NCI-H1930 (cell line): Measurements from ENCODE around the gene MEIS3.
"Not testable (repeated sequence)": the region's sequence is repeated elsewhere in the genome, so short reads cannot be mapped to it uniquely, and the experiment has no call there.

ENCODE experiments used
- DNase-seq, 2 experiments: peaks; one replicate each; lab custom pipeline; 2025; lab: John Stamatoyannopoulos, UW

MEIS3 gene

DNA sequence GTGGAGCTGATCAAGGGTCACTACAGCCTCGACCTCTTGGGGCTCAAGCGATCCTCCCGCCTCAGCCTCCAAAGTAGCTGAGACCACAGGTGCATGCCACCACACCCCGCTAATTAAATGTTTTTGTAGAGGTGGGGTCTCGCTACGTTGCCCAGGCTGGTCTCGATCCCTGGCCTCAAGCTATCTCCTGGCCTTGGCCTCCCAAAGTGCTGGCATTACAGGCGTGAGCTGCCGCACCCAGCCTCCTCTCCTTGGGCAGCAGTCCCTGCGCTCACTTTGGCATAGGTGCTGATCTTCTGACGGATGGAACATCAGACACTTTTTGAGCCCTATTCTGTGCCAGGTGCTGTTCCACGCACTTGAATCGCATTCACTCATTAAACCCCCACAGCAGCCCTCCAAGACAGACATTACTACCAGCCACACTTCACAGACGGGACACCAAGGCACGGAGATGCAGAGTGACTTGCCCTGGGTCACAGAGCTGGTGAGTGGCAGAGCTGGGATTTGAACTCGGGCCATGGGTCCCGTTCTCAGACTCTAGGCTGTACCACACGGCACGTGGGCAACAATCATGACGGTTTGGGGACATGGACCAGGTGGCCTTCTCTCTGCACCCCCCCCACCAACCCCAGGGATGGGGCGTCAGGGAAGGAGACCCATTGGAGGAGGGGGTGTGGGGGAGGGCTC, 3.2 kb downstream of the MEIS3 start:
- no peak for DNase-seq

DNA sequence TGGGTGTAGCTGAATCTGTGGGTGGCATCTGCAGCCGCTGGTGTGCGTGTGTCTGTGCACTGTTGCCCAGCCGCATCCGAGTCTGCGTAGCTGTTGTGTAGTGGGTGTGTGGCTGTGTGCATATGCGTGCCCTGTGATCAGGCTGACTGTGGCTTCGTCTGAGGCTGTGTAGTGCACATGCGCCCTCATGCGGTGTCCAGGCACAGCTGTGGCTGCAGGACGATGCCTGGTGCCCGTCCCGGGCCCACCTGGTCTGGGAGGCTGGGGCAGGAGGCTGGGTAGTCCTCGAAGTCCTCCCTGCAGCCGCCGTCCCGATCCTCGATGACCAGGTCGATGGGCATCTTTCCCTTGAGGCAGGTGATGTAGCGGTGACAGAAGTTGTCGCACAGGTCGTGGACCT, 4.9 kb downstream of the MEIS3 start:
- DNase-seq, result no peak

DNA sequence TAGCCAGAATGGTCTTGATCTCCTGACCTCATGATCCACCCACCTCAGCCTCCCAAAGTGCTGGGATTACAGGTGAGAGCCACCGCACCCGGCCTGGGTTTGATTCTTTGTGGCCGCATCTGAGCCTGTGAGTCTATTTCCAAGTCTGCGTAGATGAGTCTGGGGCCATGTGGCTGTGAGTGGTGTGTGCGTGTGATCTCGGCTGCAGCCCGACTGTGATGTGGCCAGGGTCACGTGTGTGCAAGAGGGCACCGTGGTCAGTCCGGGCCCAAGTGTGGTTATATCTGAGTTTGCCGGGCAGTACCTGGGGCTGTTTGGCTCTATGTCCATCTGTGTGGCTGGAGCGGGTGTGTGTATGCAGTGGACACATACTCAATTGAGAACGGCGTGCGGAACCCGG, 5.4 kb downstream of the MEIS3 start:
- no peak for DNase-seq

DNA sequence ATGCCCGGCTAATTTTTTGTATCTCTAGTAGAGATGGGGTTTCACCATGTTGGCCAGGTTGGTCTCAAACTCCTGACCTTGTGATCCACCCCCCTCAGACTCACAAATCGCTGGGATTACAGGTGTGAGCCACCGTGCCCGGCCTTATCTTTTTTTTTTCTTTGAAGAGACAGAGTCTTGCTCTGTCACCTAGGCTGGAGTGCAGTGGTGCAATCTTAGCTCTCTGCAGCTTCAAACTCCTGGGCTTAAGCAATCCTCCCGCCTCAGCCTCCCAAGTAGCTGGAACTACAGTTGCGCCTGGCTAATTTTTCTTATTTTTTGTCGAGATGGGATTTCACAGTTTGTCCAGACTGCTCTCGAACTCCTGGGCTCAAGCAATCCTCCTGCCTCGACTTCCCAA, 7.6 kb downstream of the MEIS3 start:
- DNase-seq, result not testable (repeated sequence)

DNA sequence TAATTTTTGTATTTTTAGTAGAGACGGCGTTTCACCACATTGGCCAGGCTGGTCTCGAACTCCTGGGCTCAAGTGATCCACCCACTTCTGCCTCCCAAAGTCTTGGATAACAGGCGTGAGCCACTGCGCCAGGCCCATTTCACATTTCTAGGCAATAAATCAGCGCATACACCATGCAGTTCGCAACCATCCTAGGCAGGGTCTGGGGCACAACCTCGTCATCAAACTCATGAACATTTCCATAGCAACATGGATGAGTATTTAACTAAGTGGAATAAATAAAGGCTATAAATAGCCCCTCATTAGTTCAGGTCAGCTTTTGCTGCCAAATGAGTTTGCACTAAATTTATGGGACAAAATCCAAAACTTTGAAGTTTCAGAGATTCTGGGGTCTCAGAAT, 8.2 kb downstream of the MEIS3 start:
- DNase-seq, result no peak

DNA sequence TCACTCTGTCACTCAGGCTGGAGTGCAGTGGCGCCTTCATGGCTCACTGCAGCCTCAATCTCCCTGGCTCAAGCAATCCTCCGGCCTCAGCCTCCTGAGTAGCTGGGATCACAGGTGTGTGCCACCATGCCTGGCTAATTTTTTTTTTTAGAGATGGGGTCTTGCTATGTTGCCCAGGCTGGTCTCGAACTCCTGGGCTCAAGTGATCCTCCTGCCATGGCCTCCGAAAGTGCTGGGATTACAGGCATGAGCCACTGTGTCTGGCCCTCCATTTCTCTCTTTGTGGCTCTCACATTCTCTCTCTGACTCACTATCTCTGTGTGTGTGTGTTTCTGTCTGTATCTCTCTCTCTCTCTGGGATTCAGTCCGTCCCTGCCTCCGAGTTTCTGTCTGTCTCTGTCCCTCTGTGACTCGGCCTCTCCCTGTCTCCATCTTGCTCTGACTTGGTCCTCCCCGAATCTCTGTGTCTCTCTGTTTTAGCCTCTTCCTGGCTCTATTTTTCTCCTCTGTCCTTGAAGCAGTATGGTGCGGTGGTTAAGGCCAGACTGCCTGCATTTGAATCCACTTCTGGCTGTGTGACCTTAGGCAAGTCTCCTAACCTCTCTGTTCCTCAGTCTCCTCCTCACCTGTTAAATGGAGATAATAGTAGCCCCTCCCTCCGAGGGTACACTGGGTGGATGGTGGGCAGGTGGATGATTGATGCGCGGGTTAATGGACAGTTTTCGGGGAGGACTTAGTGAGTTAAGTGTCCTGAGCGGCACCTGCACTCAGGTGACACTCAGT, 11.0 kb downstream of the MEIS3 start:
- no peak for DNase-seq

DNA sequence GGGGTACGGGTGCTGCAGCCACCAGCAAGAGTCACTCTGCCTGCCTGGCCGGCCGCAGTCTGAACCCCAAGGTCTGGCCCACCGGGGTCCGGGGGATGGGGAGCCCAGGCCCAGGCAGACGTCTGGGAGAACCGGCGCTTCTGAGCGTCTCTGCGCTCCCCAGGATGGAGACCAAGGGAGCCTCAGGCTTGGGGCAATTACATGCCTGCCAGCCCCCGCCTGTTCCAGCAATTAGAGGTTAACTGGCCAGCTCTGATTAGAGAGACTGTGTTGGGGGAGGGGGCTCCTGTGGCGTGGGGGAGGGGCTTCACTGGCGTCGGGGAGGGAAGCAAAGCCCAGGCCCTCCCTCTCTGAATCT, 11.9 kb downstream of the MEIS3 start:
- no peak for DNase-seq

DNA sequence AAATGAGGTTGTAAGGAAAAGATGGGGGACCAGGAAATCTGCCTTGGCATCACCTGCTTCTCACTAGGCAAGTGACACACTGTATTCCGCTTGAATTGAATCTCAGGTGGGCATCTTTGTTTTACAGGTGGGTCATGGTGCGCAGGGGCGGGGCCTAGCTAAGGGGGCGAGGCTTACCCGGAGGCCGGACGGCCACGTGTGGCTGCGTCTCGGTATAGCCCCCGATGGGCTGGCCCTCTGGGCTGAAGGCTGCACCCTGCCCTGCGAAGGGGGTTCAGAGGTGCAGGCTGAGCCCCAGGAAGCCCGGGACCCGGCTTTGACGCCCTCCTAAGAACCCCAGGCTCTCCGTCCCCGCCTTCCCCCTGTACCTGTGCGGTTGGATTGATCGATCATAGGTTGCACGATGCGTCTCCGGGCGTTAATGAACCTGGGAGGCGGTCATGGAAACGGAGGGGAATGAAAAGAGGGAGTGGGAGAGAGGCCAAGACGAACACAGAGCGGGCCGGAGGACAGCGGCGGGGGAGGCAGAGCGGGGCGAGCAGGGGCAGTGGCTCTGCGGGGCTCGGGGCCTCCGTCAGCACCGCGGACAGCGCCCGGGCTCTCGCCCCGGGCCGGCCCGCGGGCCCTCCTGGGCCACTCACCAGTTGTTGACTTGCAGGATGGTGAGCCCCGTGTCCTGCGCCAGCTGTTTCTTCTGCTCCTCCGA, 12.5 kb downstream of the MEIS3 start:
- no peak for DNase-seq

DNA sequence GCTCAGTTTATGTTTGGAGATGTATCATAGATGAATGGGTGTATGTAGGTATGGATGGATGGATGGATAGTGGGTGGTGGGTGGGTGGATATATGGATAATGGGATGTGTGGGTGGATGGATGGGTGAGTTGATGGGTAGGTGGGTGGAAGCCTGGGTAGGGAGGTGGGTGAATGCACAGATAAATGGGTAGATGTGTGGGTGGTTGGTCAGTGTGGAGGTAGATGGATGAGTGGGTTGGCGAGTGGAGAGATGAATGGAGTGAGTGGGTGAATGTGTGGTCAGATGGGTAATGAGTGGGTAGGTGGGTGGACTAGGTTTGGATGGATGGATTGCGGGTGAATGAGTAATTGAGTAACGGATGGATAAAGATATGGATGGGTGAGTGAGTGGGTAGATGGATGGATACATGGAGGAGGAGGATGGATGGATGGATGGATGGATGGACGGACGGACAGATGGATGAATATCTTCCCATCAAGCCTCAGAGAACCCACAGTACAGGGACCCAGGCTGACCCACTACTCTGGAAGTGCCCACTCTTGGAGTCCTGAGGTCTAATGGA, 13.4 kb downstream of the MEIS3 start:
- no peak for DNase-seq

DNA sequence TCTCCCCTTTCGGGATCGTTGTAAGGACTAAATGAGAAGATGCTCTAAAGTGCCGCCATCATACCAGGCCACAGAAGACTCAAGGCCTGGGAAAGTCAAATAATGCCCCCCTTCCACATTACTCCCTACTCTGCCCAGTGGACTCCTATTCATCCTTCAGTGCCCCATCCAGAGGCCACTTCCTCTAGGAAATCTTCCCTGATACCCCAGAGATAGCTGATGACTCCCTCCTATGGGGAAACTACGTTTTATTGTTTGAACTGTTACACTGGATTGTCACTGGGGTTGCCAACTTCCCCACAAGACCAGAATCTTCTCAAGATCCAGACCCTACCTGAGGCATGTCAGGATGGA, 14.2 kb downstream of the MEIS3 start:
- DNase-seq, result no peak

DNA sequence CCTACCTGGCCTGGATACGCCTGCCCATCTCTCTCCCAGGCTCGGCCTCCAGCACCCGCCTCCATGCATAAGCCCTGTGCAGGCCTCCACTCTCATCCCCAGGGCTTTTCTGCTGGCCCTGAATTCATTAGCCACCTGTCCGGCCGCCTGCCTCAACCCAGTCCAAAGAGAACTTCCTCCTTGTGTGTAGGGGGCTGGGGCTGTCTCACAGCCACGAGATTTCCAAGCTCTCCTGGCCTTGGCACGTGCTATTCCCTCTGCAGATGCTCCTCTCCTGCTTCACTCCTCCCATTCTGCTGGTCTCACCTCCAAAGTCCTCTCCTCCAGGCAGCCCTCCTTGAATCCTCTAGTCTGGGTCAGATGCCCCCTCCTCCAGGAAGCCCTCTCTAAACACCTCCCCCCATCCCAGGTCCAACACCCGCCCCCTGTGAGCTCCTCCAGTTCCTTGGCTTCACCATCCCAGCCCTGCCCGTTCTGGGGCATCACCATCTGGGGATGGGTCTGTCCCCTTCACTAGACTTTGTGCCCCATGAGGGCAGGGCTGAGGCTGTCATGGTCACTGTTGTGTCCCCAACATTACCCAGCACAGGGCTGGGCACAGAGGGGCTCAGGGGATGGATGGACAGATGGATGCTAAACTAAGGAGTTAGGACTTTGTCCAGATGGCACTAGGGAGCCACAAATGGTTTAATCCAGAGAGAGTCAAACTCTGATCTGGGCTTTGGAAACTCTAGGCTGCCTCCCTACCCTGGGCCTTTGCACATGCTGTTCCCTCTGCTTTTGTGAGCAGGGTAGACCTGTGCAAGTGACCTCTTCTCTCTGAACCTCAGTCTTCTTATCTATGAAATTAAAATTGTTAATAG, 14.8 kb downstream of the MEIS3 start:
- DNase-seq, result no peak

DNA sequence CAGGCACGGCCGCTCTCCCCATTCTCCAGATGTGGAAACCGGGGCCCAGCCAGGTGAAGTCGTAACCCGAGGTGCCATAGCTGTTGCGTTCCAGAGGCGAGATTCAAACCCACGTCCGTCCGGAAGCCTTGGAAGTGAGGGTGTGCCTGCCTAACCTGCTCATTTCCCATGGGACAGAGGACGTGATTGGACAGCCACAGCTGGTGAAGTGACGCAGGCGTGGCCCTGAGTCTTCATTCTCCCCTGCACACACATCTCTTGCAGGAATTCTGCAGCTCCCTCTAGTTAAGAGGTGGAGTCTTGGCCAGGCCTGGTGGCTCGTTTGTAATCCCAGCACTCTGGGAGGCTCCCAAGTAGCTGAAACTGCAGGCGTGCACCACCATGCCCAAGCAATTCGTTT, 16.8 kb downstream of the MEIS3 start:
- no peak for DNase-seq

DNA sequence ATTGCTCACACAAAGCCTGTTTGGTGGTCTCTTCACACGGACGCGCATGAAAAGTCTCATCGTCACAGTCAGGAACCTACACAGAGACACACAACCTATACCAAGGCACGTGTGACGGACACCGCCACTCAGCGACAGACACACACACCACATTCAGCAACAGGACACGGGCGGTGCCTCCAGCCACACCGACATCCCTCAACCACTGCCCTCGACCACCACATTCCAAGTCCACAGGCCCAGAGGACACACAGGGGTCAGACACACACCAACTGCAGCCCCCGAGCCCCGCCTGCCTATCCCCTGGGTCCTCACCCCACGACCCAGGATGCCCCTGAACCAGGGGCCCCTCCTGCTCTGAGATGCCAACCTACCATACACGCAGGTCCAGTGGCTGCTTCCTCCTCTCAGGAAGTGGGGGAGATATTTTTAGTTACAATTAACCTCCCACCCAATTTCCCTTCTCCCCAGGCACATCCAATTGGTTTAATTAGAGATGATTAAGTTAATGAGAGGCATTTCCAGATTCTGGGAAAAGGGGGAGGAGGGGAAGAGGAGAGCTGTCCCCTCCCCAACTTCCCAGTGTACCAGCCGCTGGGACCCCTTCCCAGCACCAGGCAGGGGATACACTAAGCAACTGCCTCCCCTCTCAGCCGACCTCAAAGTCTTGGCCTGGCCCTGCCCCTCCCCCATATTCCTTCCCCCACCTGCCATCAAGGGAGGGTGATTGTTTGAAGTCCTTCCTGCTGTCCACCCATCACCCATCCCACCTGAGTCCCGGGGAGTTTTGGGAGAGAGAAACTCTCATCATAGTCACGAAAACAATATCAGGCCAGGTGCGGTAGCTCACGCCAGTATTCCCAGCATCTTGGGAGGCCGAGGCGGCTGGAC, 20.4 kb downstream of the MEIS3 start:
- no peak for DNase-seq

DNA sequence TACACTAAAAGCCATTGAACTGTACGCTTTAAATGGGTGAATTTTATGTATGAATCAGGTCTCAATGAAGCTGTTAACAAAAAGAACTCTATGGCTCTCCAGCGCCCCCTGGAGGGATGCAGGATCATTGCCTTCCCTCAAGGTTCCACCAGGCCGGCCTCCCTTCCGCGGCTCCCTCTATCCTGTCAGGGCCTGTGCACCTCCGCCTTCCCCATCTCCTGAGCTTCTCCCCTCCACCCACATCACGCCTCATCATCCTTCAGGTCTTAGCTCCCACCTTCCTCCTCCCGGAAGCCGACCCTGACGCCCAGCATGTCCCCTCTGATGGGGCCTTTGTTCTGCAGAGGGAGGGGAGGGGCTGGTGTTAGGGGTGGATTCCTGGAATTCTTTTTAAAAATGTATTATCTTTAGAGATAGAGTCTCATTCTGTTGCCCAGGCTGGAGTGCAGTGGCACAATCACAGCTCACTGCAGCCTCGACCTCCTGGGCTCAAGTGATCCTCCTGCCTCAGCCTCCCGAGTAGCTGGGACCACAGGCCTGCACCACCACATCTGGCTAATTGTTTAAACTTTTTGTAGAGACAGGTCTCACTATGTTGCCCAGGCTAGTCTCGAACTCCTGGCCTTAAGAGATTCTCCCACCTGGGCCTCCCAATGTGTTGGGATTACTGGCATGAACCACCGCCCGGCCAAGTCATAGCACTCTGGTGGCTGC, 27.7 kb downstream of the MEIS3 start:
- DNase-seq, result peak in 1 of 2 experiments; percentile 62

DNA sequence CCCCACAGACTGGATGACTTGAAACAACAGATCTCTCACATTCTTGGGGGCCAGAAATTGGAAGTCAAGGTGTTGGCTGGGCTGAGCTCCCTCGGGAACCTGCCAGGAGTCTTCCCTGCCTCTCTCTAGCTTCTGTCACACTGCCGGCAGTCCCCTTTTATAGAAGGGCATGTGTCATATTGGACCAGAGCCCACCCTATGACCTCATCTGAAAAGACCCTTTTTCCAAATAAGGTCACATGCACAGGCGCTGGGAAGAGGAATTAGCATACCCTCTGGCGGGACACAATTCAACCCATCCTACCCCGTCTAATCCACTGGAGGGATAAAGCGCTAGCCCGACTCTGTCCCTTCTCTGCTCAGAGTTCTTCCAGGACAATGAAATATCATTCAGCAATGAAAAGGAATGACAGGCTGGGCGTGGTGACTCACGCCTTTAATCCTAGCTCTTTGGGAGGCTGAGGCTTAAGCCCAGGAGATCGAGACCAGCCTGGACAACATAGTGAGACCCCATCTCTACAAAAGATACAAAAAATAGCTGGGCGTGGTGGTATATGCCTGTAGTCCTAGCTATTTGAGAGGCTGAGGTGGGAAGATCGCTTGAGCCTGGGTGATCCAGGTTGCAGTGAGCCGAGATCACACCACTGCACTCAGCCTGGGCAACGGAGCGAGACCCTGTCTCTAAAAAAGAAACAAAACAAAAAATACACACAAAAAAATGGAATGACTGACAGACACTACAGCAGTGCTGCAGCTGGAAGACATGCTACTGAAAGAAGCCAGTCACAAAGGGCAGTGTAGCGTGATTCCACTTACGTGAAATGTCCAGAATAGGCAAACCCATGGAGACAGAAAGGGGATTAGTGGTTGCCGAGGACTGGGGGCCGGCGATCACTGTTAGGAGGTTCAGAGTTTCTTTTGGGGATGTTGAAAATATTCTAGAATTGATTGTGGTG, 28.5 kb downstream of the MEIS3 start:
- DNase-seq, result no peak

DNA sequence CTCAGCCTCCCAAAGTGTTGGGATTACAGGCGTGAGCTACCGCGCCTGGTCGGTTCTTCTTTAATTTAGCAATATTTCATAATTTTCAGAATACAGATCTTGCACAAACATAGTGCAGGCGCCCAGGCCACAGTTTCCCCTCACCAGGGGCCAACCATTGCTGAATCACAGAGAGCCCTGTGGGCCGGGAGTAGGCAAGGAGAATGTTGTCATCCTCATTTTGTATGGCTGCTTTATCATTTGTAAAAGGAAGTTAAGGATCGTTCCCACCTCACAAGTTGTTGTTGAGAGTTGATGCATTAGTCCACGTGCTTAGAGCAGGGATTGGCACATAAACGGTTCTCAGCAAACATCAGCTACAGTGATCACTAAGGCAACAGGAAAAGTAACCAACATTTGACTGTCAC, 30.2 kb downstream of the MEIS3 start:
- no peak for DNase-seq

DNA sequence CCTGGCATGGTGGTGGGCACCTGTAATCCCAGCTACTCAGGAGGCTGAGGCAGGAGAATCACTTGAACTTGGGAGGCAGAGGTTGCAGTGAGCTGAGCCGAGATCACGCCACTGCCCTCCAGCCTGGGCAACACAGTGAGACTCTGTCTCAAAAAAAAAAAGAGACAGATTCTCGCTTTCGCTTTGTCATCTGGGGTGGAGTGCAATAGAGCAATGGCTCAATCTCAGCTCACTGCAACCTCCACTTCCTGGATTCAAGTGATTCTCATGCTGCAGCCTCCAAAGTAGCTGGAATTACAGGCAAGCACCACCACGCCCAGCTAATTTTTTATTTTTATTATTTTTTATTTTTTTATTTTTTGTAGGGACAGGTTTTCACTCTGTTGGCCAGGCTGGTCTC, 30.6 kb downstream of the MEIS3 start:
- DNase-seq, result not testable (repeated sequence)

DNA sequence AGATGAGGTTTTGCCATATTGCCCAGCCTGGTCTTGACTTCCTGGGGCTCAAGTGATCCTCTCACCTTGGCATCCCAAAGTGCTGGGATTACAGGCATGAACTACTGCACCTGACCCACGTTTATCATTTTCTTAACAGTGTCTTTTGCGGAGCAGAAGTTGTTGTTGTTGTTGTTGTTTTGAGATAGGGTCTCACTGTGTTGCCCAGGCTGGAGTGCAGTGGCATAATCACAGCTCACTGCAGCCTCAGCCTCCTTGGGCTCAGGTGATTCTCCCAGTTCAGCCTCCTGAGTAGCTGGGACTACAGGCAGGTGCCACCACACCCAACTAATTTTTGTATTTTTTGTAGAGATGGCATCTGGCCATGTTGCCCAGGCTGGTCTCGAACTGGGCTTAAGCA, 31.7 kb downstream of the MEIS3 start:
- DNase-seq, result not testable (repeated sequence)

DNA sequence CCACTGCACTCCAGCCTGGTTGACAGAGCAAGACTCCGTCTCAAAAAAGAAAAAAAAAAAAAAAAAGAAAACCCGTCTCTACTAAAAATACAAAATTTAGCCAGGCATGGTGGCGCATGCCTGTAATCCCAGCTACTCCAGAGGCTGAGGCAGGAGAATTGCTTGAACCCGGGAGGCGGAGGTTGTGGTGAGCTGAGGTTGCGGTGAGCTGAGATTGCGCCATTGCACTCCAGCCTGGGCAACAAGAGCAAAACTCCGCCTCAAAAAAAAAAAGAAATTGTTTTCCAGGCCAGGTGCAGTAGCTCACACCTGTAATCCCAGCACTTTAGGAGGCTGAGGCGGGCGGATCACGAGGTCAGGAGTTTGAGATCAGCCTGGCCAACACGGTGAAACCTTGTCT, 32.7 kb downstream of the MEIS3 start:
- DNase-seq, result not testable (repeated sequence)
